Spinal cord (tissue), 10 donors: ENCODE measurements around the gene ITGB1. TPM values are rescaled to one million over a fixed set of nuclear protein-coding genes. Genes with fewer than 3 reads are reported as not detected.
"Not testable (repeated sequence)": the region's sequence is repeated elsewhere in the genome, so short reads cannot be mapped to it uniquely, and the experiment has no call there.

Experiments used
- DNase-seq, 6 donors: peaks; one replicate each; pipeline versions ENCODE4 v3.0.0 to v3.0.0-alpha.2; 2013 to 2015; ENCODE audit warnings: low spot score in 6 of 6, low read depth in 4 of 6
- H3K27ac ChIP-seq: one replicate; pipeline ENCODE4 v1.5.1; 2013; ENCODE audit warnings: low read depth, low read length, control low read depth
- H3K27me3 ChIP-seq: one replicate; pipeline ENCODE4 v1.6.1; 2013; ENCODE audit warnings: low read length; ENCODE audit not compliant: control insufficient read depth, insufficient read depth
- H3K36me3 ChIP-seq: one replicate; pipeline ENCODE4 v1.6.1; 2013; ENCODE audit warnings: low read length; ENCODE audit not compliant: control insufficient read depth, insufficient read depth
- H3K4me1 ChIP-seq: one replicate; pipeline ENCODE4 v1.6.1; 2013; ENCODE audit warnings: low read length; ENCODE audit not compliant: control insufficient read depth, insufficient read depth
- H3K4me3 ChIP-seq: one replicate; pipeline ENCODE4 v1.5.1; 2013; ENCODE audit warnings: low read depth, low read length, control low read depth
- H3K9me3 ChIP-seq: one replicate; pipeline ENCODE4 v1.6.1; 2013; ENCODE audit warnings: low read length; ENCODE audit not compliant: control insufficient read depth, insufficient read depth
- WGBS: methylation state at CpG from one replicate; pipeline ENCODE4 v1.1.5; 2013; ENCODE audit warnings: missing lambda C conversion rate; ENCODE audit not compliant: insufficient coverage; 5-methylcytosine and 5-hydroxymethylcytosine counted together
- polyA plus RNA-seq, 2 donors: library from polyadenylated mRNA; unstranded; fragments of 120-200 nt; gene quantifications; one replicate each; pipeline ENCODE4 v1.2.1, GENCODE V29; 2013; ENCODE audit not compliant: insufficient read length in 2 of 2
- total RNA-seq, 2 donors: library from RNA; depleted of rRNA in 1 of 2; stranded (reverse); fragments of 120-200 nt in 1 of 2; fragments of >200 nt in 1 of 2; gene quantifications; one replicate each; pipeline versions ENCODE4 v1.2.3 to v1.2.4, GENCODE V29; 2013 to 2014
- donor health status: healthy.

Gene ITGB1
- total and polyA plus RNA-seq, 4 donors: 130 to 281 (median 199) TPM

- 100% methylated on average over 3 of the region's 7 CpGs for WGBS
- H3K36me3 ChIP-seq, H3K27me3 ChIP-seq, H3K4me1 ChIP-seq, H3K9me3 ChIP-seq, H3K4me3 ChIP-seq, H3K27ac ChIP-seq: not testable (repeated sequence)
- DNase-seq: peak in 1 of 6 donors; percentile 18
These were observed 62.6 kb downstream of the ITGB1 start for GRCh38 chr10:32895200-32895968.

- Histone ChIP-seq H3K36me3 (no peaks in the 10 kb centered on the region), H3K9me3 (no peaks in the 10 kb centered on the region), H3K4me3 (no peak overlapping the region), H3K27ac (no peak overlapping the region), H3K4me1 (no peaks in the 10 kb centered on the region), H3K27me3 (no peaks in the 10 kb centered on the region)
- DNase-seq: no peak
- whole genome bisulfite sequencing: 83% methylated on average over 1 of the region's 2 CpGs
These were observed 63.9 kb downstream of the ITGB1 start for GRCh38 chr10:32893916-32894664.

GRCh38 chr10:32893434-32893833, 64.6 kb downstream of the ITGB1 start:
- Histone ChIP-seq H3K27me3 (no peaks in the 10 kb centered on the region), H3K36me3 (no peaks in the 10 kb centered on the region), H3K4me3 (no peak overlapping the region), H3K27ac (no peak overlapping the region), H3K4me1 (no peaks in the 10 kb centered on the region), H3K9me3 (no peaks in the 10 kb centered on the region)
- 50% methylated on average over 1 of the region's 3 CpGs for WGBS
- no peak for DNase-seq

GRCh38 chr10:32891261-32891660, 66.8 kb downstream of the ITGB1 start:
- H3K36me3 ChIP-seq: no peaks in the 10 kb centered on the region
- H3K27me3 ChIP-seq: no peaks in the 10 kb centered on the region
- DNase-seq: no peak
- WGBS: 80% methylated on average over 4 of the region's 8 CpGs
- H3K9me3 ChIP-seq: no peaks in the 10 kb centered on the region
- H3K27ac ChIP-seq: no peak overlapping the region
- H3K4me3 ChIP-seq: no peak overlapping the region
- H3K4me1 ChIP-seq: no peaks in the 10 kb centered on the region

GRCh38 chr10:32890444-32890843, 67.6 kb downstream of the ITGB1 start:
- Histone ChIP-seq H3K27me3 (no peaks in the 10 kb centered on the region), H3K36me3 (no peaks in the 10 kb centered on the region), H3K4me1 (no peaks in the 10 kb centered on the region), H3K27ac (no peak overlapping the region), H3K9me3 (no peaks in the 10 kb centered on the region), H3K4me3 (no peak overlapping the region)
- DNase-seq: no peak
- WGBS: 86% methylated on average over 3 of the region's 3 CpGs

- H3K4me1 ChIP-seq: no peaks in the 10 kb centered on the region
- no peak overlapping the region for H3K4me3 ChIP-seq
- no peaks in the 10 kb centered on the region for H3K9me3 ChIP-seq
- no peaks in the 10 kb centered on the region for H3K27me3 ChIP-seq
- DNase-seq: no peak
- WGBS: no CpG with 5 or more reads among the region's 1 CpG
- H3K27ac ChIP-seq: no peak overlapping the region
- no peaks in the 10 kb centered on the region for H3K36me3 ChIP-seq
These were observed 68.3 kb downstream of the ITGB1 start for GRCh38 chr10:32889631-32890212.

- DNase-seq: no peak
- 91% methylated on average over 7 of the region's 11 CpGs for WGBS
- H3K27ac ChIP-seq: no peak overlapping the region
- H3K27me3 ChIP-seq: no peaks in the 10 kb centered on the region
- H3K9me3 ChIP-seq: no peaks in the 10 kb centered on the region
- H3K4me1 ChIP-seq: no peaks in the 10 kb centered on the region
- H3K36me3 ChIP-seq: no peaks in the 10 kb centered on the region
- H3K4me3 ChIP-seq: no peak overlapping the region
These were observed 69.7 kb downstream of the ITGB1 start for GRCh38 chr10:32888161-32888927.

GRCh38 chr10:32887481-32887880, 70.5 kb downstream of the ITGB1 start:
- no peak overlapping the region for H3K4me3 ChIP-seq
- 87% methylated on average over 7 of the region's 7 CpGs for WGBS
- no peak for DNase-seq
- no peak overlapping the region for H3K27ac ChIP-seq
- no peaks in the 10 kb centered on the region for H3K9me3 ChIP-seq
- H3K27me3 ChIP-seq: no peaks in the 10 kb centered on the region
- no peaks in the 10 kb centered on the region for H3K36me3 ChIP-seq
- H3K4me1 ChIP-seq: no peaks in the 10 kb centered on the region

GRCh38 chr10:32882076-32882475, 76.0 kb downstream of the ITGB1 start:
- Histone ChIP-seq H3K9me3 (no peaks in the 10 kb centered on the region), H3K4me3 (no peak overlapping the region), H3K4me1 (no peaks in the 10 kb centered on the region), H3K36me3 (no peaks in the 10 kb centered on the region), H3K27me3 (no peaks in the 10 kb centered on the region), H3K27ac (no peak overlapping the region)
- DNase-seq: no peak
- 91% methylated on average over 6 of the region's 6 CpGs for WGBS
